ENCODE results near the gene MSH3.
A peak's percentile ranks its signal among the peaks of the same experiment; 100 is the strongest.
"Not testable (repeated sequence)": the region's sequence is repeated elsewhere in the genome, so short reads cannot be mapped to it uniquely, and the experiment has no call there.

The MSH3 gene

DNA sequence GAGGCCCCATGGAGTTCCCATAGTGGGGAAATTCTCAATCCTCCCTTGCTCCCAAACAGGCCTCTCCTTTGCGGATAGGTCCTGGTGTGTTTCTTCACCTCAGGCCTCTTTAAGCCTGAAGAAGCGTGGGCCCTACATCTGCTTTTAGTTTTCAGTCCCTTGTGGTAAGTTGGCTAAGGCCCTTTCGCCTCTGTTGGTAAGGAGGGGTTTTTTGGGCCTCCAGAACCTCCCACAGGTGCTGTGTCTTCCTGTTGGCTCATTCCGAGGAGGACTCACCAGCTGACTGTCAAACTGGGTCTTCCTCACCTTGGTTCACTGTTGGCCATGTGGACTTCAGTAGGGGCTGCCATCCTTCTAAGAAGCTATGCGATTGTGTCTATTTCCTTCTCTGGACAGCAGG is 56.8 kb downstream of the MSH3 start:
- DNase-seq: no peak

DNA sequence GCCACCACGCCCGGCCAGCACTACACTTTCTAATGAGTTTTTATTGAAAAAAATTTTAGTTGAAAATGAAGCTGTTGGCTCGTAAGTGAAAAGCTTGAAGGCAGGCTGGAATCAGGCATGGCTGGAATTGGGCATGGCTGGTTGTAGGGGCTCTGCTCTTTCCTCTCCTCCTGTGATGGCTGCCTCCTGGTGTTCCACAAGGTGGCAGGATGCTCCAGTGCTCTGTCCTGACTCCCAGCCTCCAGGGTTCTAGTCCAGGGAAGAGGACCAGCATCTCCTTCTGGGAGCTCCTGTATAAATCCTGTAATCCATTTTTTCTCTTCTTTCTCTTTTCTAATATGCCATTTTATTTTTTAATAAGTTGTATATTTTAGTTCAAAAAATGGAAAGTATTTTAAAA is 57.5 kb downstream of the MSH3 start:
- DNase-seq: no peak

DNA sequence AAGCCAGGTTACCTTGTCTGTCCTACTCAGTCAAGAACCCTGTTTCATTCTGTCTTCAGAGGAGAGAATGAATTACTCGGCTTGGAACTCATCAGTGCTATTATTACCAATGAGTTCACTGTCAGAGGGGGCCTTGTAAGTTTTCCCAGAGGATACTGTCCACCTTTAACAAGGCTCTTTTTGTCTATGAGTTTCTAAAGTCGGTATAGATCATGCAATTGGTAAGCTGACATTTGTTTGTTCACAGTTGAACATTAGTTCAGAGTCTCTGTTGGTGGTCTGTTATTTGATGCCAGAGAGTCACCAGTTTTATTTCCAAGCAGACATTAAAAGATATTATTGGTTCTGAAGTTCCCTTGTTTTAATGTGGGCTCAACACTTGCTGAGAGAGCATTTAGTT is 58.5 kb downstream of the MSH3 start:
- no peak for DNase-seq

DNA sequence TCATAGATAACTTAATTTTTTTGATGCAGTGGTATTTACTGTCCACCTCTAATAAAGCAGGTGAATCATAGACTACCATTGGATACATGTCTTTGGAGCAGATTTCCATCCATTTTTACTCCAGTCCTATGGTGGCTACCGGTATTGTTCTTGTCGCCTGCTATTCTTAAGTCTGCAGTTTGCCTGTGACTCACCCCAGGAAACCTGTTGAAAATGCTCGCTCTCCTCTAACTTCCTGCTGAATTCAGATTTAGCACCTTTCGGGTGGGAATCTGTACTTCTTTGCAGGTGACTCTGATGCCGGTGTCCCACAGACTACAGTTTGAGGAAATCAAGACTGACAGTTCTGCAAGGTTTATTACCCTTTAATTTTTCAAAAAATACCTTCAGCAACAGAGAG is 59.2 kb downstream of the MSH3 start:
- no peak for DNase-seq

DNA sequence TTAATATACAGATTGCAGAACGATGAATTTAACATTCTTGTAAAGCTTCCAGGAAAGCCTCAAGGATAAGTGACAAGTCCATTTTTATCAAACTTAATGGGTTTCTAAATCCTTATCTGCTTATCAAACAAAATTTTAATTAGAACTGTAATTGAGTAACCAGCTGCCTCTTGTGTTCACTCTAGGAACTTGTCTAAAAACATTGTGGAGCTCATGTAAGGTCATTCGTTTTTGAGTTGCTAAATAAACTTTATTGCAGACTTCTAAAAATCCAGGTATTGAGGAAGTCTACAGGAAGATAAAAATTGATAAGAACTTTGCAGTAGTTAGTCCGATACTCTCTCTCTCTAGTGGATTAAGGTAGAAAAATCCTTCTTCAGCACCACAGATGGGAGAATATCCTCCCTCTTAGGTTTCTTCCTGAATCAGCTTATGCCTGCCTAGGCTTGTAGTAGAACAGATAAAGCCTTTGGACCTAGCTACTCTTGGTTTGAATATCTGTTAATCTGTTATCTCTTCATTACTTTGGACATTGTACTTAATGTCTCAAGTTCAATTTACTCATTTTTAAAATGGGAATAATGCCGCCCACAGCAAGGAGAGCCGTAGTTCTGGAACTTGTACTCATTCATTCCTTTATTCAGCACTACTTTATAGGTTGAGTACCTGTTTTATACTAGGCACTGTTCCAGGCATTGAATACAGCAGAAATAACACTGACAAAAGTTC is 60.3 kb downstream of the MSH3 start:
- no peak for DNase-seq

DNA sequence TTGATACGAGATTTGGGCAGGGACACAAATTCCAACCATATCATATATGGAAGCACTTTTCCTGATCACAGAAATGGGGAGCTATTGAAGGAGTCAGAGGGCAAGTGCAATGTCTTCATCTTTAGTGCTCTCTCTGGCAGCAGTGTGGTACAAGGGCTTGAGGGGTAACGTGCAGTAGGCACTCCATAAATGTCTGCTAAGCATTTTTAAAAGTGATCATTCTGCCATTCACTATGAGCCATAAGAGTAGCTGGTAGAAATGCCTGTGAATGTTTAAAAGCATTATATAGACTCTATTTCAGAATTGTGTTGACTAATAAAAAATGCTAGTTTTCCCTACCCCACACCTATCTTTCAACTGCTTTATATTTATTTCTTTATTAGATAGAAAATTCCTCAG is 61.4 kb downstream of the MSH3 start:
- no peak for DNase-seq

DNA sequence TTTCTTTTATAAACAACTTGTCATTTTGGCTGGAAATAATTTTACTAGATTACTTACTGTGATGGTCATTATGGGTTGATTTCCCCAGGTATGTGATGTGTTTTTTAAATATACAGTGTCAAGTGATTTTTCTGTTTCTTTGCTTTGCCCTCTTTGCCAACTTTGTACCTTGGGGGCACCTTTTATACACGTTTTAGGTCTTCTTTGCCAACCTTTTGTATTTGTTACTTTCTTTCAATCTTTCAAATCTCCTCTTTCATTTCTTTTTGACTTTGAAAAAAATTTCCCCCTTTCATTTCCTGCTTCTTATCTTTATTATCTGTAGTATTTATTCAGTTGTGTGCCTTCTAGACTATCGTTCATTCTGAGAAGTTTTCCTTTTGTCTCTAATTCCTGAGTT is 65.7 kb downstream of the MSH3 start:
- DNase-seq: no peak

DNA sequence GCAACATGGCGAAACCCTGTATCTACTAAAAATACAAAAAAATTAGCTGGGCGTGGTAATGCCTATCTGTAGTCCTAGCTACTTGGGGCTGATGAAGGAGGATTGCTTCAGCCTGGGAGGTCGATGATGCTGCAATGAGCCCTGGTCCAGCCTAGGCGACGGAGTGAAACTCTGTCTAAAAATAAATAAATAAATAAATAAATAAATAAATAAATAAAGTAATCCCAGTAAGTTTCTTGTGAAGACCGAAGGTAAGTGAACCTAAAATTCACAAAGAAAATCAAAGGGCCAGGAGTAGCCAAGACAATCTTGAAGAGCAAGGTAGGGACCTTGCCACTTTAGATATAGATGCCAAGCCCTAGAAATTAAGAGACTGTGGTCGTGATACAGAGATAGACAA is 68.5 kb downstream of the MSH3 start:
- no peak for DNase-seq

DNA sequence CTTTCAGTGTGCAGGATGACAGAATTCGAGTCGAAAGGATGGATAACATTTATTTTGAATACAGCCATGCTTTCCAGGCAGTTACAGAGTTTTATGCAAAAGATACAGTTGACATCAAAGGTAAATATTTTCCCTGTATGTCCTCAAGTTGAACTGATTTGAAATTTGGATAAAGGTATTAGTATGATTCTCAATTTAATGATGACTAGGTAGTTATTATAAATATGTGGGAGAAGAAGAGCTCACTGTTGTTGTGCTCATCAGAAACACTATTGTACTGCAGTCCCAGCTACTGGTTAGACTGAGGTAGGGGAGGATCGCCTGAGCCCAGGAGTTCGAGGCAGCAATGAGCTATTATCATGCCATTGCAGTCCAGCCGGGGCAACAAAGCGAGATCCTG is 71.0 kb downstream of the MSH3 start:
- DNase-seq: no peak

DNA sequence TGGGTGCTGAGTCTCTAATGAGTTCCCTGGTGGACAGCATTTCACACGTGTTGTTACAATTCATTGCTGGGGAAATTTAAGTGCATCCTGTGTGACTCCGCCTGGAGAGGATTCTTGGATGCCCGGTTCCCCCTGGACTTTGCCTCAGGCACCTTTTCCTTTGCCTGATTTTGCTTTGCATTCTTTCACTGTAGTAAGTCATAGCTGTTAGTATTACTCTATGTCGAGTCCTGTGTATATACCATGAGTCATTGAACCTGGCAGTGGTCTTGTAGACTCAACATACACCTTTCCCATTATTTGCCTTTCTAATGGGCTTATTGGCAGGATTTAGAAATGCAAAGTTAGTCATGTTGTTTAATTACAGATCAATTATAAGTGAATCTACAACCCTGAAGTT is 82.3 kb downstream of the MSH3 start:
- DNase-seq: no peak

DNA sequence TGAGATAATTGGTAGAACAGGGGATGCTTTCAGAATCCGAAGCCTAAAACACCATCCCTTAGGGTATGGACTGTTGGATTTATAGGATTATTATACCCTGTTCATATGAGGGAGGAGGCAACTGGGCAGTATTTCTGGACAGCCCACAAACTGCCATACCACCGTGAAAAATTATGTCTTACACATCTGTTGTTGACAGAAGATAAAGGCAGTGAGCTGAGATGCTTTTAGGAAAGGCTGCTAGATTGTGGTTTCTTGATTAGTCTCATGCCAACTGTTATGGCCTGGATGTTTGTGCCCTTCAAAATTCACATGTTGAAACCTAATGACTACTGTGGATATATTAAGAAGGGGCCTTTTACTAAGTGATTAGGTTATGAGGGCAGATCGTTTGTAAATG is 84.0 kb downstream of the MSH3 start:
- DNase-seq: no peak

DNA sequence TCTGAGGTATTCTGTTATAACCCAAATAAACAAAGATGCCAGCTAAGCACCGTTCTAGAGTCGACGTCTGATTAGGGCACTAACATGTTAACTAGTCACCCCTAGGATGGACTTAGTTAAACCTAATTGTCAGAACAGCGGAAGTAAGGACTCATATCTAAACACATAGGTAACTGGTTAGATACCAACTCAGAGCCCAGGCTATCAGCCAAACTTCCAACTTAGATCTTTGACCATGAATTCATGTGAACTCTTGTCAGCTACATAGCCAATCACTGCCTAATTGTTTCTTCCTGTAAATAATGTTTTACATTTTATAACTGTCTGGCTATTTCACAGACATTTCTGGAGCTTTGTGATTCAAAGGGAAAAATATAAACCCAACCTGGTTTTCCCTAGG is 84.6 kb downstream of the MSH3 start:
- no peak for DNase-seq

DNA sequence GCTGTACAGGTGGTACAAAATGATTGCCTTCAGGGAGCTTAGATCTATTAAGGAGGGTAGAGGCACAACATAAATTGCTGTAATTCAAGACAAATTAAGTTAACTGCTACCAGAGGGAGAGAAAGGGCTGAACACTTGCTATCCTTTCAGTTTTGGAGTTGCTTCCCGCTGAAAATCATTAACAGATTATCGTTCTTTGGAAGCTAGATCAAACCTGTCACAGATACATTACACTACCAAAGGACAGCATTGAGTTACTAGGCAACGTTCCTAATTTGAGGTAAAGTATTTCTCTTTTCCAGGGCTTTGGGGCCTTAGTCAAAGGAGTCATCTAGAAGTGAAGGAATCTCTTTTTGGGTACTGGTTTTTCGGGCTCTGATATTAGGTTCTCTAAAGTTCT is 85.0 kb downstream of the MSH3 start:
- no peak for DNase-seq

DNA sequence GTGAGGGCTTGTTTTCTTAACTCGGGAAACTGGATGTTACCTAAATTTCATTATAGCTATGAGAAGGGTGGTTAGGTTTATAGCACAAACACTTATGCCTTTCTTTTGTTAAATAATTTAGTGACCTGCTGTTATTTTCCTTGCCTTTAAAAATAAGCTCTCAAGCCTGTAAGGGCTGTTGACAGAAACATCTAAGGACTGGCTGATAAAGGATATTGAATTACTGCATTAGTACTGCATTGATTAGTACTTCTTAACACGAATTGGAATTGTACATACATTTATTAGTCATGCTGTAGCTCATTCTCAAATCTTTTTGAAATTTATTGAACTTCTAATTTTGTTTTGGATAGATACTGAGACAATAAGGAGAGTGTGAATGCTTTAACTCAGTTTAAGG is 85.4 kb downstream of the MSH3 start:
- no peak for DNase-seq

DNA sequence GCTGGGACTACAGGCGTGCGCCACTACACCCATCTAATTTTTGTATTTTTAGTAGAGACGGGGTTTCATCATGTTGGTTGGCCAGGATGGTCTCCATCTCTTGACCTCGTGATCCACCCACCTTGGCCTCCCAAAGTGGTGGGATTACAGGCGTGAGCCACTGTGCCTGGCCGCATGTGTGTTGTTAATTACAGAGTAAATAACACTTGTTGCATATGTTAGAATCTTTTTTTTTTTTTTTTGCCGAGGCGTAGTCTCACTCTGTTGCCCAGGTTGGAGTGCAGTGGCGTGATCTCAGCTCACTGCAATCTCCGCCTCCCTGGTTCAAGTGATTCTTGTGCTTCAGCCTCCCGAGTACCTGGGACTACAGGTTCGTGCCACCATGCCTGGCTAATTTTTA is 86.0 kb downstream of the MSH3 start:
- DNase-seq: not testable (repeated sequence)

DNA sequence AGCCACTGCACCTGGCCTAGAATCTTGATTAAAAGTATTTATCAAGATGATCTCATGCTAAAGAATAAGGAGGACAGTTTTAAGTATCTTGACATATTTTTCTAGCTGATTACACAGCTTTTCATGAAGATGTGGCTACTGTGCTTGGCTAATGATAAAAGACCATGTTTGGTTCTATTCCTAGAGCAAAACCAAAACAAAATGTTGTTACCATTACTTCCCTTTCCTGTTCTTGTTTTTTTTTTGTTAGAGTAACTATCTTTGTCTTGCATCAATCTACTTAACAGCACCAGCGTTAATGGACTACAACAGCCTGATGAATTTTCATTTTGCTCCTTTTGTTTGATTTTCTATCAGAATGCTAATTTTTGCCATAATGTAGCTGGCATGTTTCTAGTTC is 86.5 kb downstream of the MSH3 start:
- DNase-seq: no peak

DNA sequence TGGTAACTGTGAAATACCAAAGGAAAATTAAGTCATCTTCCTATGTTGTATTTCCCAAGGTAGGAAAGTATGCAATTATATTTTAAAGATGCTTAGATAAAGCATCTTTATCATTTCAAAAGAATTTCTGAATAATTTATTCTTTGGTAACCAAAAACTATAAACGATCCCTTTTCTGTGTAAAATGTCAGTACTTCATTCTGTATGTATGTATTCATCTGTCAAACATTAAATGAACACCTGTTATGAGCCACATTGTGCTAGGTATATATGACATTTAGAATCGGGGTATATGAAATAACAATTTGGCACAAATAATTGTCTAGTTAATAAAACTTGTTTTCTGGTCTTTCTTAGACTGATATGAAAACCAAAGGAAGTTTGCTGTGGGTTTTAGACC is 89.7 kb downstream of the MSH3 start:
- DNase-seq: no peak

DNA sequence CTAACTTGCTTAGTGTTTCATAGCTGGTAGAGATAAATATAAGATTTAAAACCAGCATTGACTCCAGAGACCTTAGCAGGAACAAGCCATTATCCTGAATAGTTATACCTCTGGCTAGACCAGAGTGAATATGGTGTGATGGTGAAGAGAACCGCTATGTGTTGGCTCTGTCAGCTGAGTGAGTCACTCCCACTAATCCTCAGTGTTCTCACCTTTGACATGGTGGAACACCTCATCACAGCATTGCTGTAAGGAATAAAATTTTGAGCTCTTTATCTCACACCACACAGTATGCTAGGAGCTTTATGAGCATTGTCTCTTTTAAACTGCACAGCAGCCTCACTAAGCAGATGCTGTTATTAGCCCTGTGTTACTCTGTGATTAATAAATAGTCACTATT is 91.0 kb downstream of the MSH3 start:
- no peak for DNase-seq

DNA sequence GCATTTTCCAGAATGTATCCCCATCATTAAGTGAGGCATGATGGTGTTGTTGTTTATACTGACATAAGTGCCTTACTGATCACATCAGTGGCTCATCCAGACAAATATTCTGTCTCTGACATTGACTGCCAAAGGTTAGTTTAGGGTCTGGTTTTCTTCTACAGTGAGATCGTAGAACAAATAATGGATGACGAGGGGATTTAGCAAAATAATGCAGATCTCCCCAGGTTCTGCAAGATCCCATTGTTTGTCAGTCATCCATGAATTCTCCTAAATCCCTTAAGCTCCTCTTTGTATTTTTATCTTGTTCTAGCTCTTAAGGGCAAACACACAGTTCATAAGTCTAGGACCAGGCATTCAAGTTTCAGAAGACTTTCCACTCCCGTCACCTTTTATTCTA is 93.5 kb downstream of the MSH3 start:
- DNase-seq: no peak

DNA sequence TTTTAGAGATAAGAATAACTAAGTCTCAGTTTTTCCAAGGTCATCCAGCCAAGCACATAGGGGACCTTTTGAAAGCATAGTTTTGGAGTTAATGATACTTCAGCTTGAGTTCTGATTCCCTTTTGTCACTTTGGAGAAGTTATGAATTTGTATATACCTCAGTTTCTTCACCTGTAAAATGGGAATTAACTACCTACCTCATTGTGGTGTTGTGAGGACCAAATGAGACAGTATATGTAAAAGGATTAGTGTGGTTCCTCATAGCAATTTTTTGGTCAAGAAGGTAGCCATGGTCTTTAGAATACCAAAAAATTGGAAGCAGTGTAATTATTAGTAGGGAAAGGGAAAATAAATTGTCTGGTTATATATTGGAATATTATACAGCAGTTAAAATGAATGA is 98.0 kb downstream of the MSH3 start:
- DNase-seq: no peak

DNA sequence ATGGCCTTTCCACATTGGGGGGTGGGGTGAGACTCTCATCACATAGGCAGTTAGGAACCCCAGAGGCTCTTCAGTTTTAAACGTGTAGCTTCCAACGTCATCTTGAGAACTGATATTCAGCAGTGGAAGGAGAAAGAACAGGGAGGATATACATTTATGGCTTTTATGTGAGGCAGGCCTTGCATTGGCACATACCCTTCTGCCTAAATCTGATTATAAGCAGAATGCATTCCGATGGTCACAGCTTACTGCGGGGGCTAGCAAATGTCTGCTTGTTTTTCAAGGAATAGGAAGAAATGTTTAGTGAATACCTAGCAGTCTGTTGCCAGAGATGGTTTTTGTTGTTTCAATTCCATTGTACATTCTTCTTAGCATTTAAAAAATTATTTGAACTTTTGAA is 99.3 kb downstream of the MSH3 start:
- no peak for DNase-seq

DNA sequence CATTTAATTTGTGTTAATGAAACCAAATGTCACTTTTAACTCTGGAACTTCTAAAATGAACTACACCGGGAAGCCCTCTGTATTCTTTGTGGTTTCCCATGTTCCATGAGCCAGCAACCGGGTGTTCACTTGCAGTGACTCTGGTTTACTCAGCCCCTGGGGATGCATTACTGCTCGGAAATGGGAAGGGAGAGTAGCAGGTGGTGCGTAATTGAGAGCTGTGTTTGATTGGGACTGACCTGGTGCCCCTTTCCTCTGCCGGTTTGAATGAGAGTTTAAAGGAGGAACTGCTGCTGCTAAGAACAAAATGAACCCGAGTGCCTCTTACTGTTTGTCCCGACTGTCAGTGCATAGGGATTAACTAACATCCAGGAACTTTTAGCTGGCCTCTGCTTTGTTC is 100.4 kb downstream of the MSH3 start:
- DNase-seq: peak; percentile 45 to 55

DNA sequence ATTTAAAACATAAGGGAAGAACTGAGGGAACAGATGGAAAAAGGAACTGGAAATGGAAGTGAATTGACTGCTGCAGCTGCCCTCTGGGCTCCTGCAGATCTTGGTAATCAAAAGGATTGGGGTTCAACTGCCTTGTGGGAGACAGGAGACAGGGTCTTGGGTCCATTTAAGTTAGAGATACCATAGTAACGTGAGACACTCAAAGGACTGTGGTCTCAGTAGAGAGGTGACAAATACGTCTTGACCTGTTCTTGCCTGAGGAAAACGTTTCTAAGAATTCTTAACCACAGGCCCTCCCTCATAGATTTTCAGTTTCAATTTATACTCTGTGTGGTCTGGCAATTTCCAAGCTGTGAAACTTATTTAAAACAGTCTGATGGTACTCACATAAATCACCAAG is 101.2 kb downstream of the MSH3 start:
- no peak for DNase-seq

DNA sequence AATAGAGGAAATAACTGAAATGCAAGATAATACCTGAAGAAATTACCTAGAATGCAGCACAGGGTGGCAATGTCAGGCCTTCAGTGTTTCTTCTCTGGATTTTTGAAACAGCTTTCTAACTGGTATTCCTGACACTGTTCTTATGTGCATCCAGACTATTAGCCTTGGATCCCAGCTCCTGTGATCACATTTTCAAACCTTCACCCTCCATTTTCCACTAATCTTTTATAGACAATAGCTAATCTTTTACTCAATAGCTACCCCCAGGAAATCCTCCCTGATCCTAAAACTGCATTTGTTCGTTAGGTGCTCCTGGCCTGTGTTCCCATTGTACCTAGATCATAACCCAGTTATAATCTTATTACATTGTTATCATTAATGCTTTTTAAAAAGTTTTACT is 101.8 kb downstream of the MSH3 start:
- DNase-seq: no peak

DNA sequence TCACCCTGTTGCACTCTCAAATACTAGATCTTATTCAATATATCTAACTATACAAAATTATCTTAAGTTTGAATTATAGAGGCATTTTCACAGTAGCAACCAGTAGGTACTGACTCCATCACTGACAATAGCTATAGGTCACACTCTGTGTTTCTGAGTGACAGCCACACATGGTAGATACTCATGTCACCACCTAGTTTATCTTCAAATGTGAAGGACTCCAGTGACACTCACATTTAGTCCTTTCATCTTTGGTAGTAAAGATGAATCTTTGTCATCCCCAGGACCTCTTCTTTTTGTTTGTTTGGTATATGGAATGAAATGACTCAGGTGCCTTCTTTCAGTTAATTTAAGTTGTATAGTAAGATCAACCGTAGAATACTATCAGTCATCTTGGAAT is 102.8 kb downstream of the MSH3 start:
- DNase-seq: no peak
